Measurements from ENCODE around the gene ITGB3BP. TPM values are rescaled to one million over a fixed set of nuclear protein-coding genes. Genes with fewer than 3 reads are reported as not detected.

Gene ITGB3BP
- total and polyA plus RNA-seq, 7 donors: 9.4 to 25.3 (median 17.3) TPM

- Histone ChIP-seq H3K4me3 (no peak overlapping the region), H3K27ac (no peak overlapping the region), H3K9me3 (no peaks in the 10 kb centered on the region), H3K36me3 (peaks cover 0 to 22% (median 2%) of the 10 kb centered on the region in 4 donors), H3K27me3 (no peaks in the 10 kb centered on the region), H3K4me1 (no peaks in the 10 kb centered on the region)
- DNase-seq: no peak
- intact Hi-C loops (cut with DNase I): no loop called here
- no peak for TF ChIP-seq POLR2A (IDR thresholded peaks at IDR 0.05)
- no peak for TF ChIP-seq POLR2AphosphoS5 (IDR thresholded peaks at IDR 0.05)
- no peak for TF ChIP-seq EP300 (IDR thresholded peaks at IDR 0.05)
- no peak for TF ChIP-seq CTCF (IDR thresholded peaks at IDR 0.05)
- WGBS, 2 donors: 53 to 57% methylated on average over 3 of the region's 3 CpGs
Measured at GRCh38 chr1:63403386-63403785, 119.6 kb downstream of the ITGB3BP start.

GRCh38 chr1:63401945-63402344, 121.1 kb downstream of the ITGB3BP start:
- Histone ChIP-seq H3K4me3 (no peak overlapping the region), H3K27me3 (no peaks in the 10 kb centered on the region), H3K4me1 (no peaks in the 10 kb centered on the region), H3K27ac (no peak overlapping the region), H3K9me3 (no peaks in the 10 kb centered on the region), H3K36me3 (peaks cover 0 to 22% (median 2%) of the 10 kb centered on the region in 4 donors)
- WGBS, 2 donors: 72 to 98% methylated on average over 4 of the region's 4 CpGs
- intact Hi-C loops (cut with DNase I): no loop called here
- DNase-seq: no peak
- no peak for TF ChIP-seq POLR2AphosphoS5 (IDR thresholded peaks at IDR 0.05)
- TF ChIP-seq POLR2A (IDR thresholded peaks at IDR 0.05): no peak
- TF ChIP-seq CTCF (IDR thresholded peaks at IDR 0.05): no peak
- TF ChIP-seq EP300 (IDR thresholded peaks at IDR 0.05): no peak

Small RNA genes within 50 kb of the gene (small RNA-seq; reads per million reads assigned to genes)
- gene RF02105 (0 reads per million in 3 donors), gene RF02106 (0 reads per million in 3 donors), gene RF02107 (0 reads per million in 3 donors), gene RF02108 (0 reads per million in 3 donors), gene RF02109 (0 reads per million in 3 donors), gene RF02110 (0 reads per million in 3 donors), gene RN7SL488P (0 reads per million in 3 donors), gene RNU7-123P (0 reads per million in 3 donors)

Other genes starting within 250 kb of the ITGB3BP start
- gene FOXD3, start 200.7 kb downstream of the ITGB3BP start, total RNA-seq: 1 to 10 TPM; 3.1 to 5.0 (median 4.1) TPM
- under 1 TPM in 1 of 3 donors, not detected in 2; 0.31 TPM for gene FOXD3, start 200.7 kb downstream of the ITGB3BP start, polyA plus RNA-seq
- gene ALG6, start 155.6 kb downstream of the ITGB3BP start, total RNA-seq: 10 to 100 TPM in 1 of 4 donors, 1 to 10 TPM in 3; 6.2 to 11.4 (median 7.1) TPM
- 10 to 100 TPM in 1 of 3 donors, 1 to 10 TPM in 2; 3.0 to 10.8 (median 3.2) TPM for gene ALG6, start 155.6 kb downstream of the ITGB3BP start, polyA plus RNA-seq
- 10 to 100 TPM in 2 of 4 donors, 1 to 10 TPM in 2; 6.9 to 12.8 (median 10.4) TPM for gene EFCAB7, start 300 bp upstream of the ITGB3BP start, total RNA-seq
- 1 to 10 TPM; 1.8 to 2.8 (median 2.3) TPM for gene EFCAB7, start 300 bp upstream of the ITGB3BP start, polyA plus RNA-seq
- 10 to 100 TPM; 53.3 to 59.6 (median 55.9) TPM for gene PGM1, start 70.2 kb upstream of the ITGB3BP start, total RNA-seq
- gene PGM1, start 70.2 kb upstream of the ITGB3BP start, polyA plus RNA-seq: 10 to 100 TPM; 36.1 to 59.0 (median 53.5) TPM

All from sigmoid colon (tissue), 7 donors.